ENCODE data around the gene RAB34. TPM values are rescaled to one million over a fixed set of nuclear protein-coding genes. Genes with fewer than 3 reads are reported as not detected.

Gene RAB34
- total RNA-seq, 1 donor from 2014 or later: 172 TPM

- no peak overlapping the region for H3K27ac ChIP-seq
- H3K36me3 ChIP-seq: peaks cover 18 to 35% of the 10 kb centered on the region in 2 donors
- TF ChIP-seq CTCF (IDR thresholded peaks at IDR 0.05): no peak
- no peak overlapping the region for H3K4me3 ChIP-seq
- intact Hi-C loops (cut with DNase I): loop anchor here (5.0 kb wide), 3 partner anchors 34 to 136 kb away; partner anchors contain the start of genes FLOT2, NEK8 and TLCD1
- no peaks in the 10 kb centered on the region for H3K9me3 ChIP-seq
- H3K27me3 ChIP-seq: no peaks in the 10 kb centered on the region
- H3K4me1 ChIP-seq: no peaks in the 10 kb centered on the region
- DNase-seq (ENCODE audit: low spot score in 2 of 2): no peak
Measured at GRCh38 chr17:28760601-28761562, 43.2 kb upstream of the RAB34 start.

- no peaks in the 10 kb centered on the region for H3K4me1 ChIP-seq
- no peak for TF ChIP-seq CTCF (IDR thresholded peaks at IDR 0.05)
- no peak for DNase-seq (ENCODE audit: low spot score in 2 of 2)
- no peaks in the 10 kb centered on the region for H3K9me3 ChIP-seq
- intact Hi-C loops (cut with DNase I): no loop called here
- no peaks in the 10 kb centered on the region for H3K27me3 ChIP-seq
- H3K4me3 ChIP-seq: no peak overlapping the region
- peaks cover 16 to 25% of the 10 kb centered on the region in 2 donors for H3K36me3 ChIP-seq
- H3K27ac ChIP-seq: no peak overlapping the region
Measured at GRCh38 chr17:28759256-28759865, 41.7 kb upstream of the RAB34 start.

DNA sequence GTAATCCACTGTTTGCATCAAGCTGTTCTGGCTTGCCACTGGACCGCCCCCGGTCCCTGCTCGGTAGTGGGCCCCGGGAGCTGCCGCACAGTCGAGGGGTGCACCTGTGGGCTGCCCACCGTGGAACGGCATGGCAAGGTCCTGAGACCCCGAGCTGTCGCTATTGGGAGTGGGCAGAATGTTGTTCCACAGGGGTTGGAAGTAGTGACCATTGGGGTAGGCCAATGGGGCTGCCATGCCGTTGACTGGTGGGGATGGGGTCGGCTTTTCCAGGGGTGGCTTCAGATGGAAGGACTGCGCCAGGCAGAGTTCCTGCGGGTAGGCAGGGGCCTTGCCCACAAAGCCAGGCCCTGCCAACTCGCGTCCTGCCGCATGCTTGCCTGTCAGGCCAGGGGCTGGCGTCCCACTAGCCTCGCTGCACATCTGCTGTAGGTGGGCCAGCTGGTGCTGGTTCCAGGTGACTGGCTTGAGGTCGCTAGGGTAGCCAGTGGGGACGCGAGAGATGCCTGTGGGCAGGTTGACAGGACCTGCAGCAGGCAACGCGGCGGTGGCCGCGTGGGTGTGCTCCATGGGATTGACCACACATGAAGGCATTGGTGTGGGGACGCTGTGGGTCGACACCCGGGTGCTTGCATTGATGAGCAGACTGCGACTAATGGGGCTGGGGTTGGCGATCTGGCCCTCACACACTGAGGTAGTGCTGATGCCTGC, 40.9 kb upstream of the RAB34 start:
- Histone ChIP-seq H3K27ac (no peak overlapping the region), H3K27me3 (no peaks in the 10 kb centered on the region), H3K9me3 (no peaks in the 10 kb centered on the region), H3K4me1 (no peaks in the 10 kb centered on the region), H3K36me3 (peaks cover 15 to 24% of the 10 kb centered on the region in 2 donors), H3K4me3 (no peak overlapping the region)
- no peak for DNase-seq (ENCODE audit: low spot score in 2 of 2)
- no peak for TF ChIP-seq CTCF (IDR thresholded peaks at IDR 0.05)
- intact Hi-C loops (cut with DNase I): no loop called here

DNA sequence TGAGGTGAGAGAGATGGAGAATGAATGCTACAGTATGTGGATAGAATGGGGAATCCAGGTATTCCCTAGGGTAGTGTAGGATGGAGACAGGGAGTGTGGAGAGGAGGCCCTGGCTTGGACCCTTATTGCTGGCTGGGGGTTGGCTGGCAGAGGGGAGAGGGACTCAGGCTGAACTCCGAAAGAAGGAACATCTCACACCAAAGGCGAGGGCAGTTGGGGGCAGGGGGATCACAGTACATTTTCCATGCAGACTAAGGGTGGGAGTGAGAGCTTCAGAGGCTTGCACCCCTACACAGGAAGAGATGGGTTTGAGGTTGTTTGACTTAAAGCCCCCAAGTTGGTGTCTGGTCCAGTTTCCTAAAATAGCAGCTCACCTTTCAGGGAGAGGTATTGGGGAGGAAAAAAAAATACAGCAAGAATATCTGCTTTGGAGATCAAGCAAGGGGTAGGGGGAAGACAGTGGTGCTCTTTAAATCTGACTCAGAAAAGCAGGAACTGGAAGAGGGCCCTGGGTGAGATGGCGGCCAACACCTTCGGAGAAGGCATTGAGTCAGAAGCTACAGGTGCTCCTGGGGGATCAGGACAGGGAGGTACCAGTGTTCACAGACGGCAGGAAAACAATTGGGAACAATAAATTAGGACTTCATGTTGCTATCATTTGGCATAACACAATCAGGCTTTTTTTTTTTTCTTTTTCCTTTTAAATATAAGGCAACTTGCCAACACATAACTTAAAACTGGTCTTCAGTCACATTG, 38.6 kb upstream of the RAB34 start:
- intact Hi-C loops (cut with DNase I): no loop called here
- H3K9me3 ChIP-seq: no peaks in the 10 kb centered on the region
- no peak for TF ChIP-seq CTCF (IDR thresholded peaks at IDR 0.05)

GRCh38 chr17:28755486-28755885, 37.8 kb upstream of the RAB34 start:
- peaks cover 15 to 24% of the 10 kb centered on the region in 2 donors for H3K36me3 ChIP-seq
- DNase-seq (ENCODE audit: low spot score in 2 of 2): no peak
- no peaks in the 10 kb centered on the region for H3K9me3 ChIP-seq
- no peaks in the 10 kb centered on the region for H3K27me3 ChIP-seq
- intact Hi-C loops (cut with DNase I): no loop called here
- H3K4me1 ChIP-seq: no peaks in the 10 kb centered on the region
- H3K27ac ChIP-seq: no peak overlapping the region
- no peak overlapping the region for H3K4me3 ChIP-seq
- TF ChIP-seq CTCF (IDR thresholded peaks at IDR 0.05): no peak

More for the DNA sequence above, 38.6 kb upstream of the RAB34 start:
- Histone ChIP-seq H3K27ac (no peak overlapping the region), H3K4me1 (no peaks in the 10 kb centered on the region), H3K4me3 (no peak overlapping the region), H3K27me3 (no peaks in the 10 kb centered on the region), H3K36me3 (peaks cover 15 to 24% of the 10 kb centered on the region in 2 donors)
- DNase-seq (ENCODE audit: low spot score in 2 of 2): no peak
